MM.1S (cell line): ENCODE data around the gene CMIP.

Experiments used
- EZH2 ChIP-seq: fragments of 300-600 bp; sonication (generic); optimal IDR thresholded peaks from 2 replicates; pipeline ENCODE3; 2017; ENCODE audit warnings: low read depth, mild to moderate bottlenecking, antibody characterized with exemption, low read length, mixed read lengths
- TF ChIP-seq, protein P1 (sequence below): fragments of 300-600 bp; sonication (generic); IDR thresholded peaks from 2 replicates; pipeline ENCODE4 v1.5.1; 2016; ENCODE audit warnings: antibody characterized with exemption, low read length, mixed read lengths

DNA sequence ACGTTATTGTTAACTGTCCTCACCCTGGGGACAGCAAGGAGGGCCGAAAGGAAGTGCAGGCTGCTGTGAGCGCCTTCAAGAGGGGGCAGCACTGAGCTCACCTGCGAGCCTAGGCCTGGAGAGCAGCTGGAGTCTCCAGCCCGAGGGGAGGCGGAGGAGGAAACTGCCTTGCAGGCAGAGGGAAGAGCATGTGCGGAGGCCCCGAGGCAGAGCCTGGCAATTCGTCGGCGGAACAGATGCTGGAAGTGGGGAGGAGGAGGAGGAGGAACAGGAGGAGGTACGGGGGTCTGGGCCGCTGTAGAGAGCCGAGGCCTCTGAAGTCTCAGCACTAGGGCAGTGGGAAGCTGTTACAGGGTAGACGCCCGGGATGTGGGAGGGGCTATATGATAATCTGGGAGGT, 284.8 kb downstream of the CMIP start:
- TF ChIP-seq, protein P1, sequence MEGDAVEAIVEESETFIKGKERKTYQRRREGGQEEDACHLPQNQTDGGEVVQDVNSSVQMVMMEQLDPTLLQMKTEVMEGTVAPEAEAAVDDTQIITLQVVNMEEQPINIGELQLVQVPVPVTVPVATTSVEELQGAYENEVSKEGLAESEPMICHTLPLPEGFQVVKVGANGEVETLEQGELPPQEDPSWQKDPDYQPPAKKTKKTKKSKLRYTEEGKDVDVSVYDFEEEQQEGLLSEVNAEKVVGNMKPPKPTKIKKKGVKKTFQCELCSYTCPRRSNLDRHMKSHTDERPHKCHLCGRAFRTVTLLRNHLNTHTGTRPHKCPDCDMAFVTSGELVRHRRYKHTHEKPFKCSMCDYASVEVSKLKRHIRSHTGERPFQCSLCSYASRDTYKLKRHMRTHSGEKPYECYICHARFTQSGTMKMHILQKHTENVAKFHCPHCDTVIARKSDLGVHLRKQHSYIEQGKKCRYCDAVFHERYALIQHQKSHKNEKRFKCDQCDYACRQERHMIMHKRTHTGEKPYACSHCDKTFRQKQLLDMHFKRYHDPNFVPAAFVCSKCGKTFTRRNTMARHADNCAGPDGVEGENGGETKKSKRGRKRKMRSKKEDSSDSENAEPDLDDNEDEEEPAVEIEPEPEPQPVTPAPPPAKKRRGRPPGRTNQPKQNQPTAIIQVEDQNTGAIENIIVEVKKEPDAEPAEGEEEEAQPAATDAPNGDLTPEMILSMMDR: no peak
- no peak for TF ChIP-seq EZH2
